A549 (cell line): Measurements from ENCODE around the gene EVPL.

Experiments used
- BHLHE40 ChIP-seq: IDR thresholded peaks from 2 replicates; pipeline ENCODE4 v1.6.1; 2012; ENCODE audit warnings: low read depth, low read length, inconsistent platforms
- CHD2 ChIP-seq: fragments of 150-350 bp; IDR thresholded peaks from 2 replicates; pipeline ENCODE4 v1.6.1; 2014; ENCODE audit warnings: low read length; ENCODE audit not compliant: partially characterized antibody
- CHD4 ChIP-seq: fragments of 200-600 bp; sonication (generic); IDR thresholded peaks from 2 replicates; pipeline ENCODE4 v1.6.1; 2016; ENCODE audit warnings: antibody characterized with exemption, mild to moderate bottlenecking, borderline replicate concordance
- CTCF ChIP-seq: fragments of >200 bp; sonication (Bioruptor Twin); formaldehyde crosslinking; IDR thresholded peaks from 3 replicates; pipeline ENCODE4 v1.5.1; 2016
- EP300 ChIP-seq, 2 experiments: fragments of >200 bp; sonication (Bioruptor Twin); formaldehyde crosslinking; IDR thresholded peaks; 2 replicates in 1 of 2; 3 replicates in 1 of 2; pipeline ENCODE4 v1.6.1; 2016 to 2017
- FOSB ChIP-seq: fragments of 250-450 bp; sonication (Bioruptor Pico); IDR thresholded peaks from 2 replicates; pipeline ENCODE4 v1.5.0; 2020; ENCODE audit warnings: mild to moderate bottlenecking, moderate library complexity
- FOSL2 ChIP-seq, 2 experiments: fragments of 450-650 bp in 1 of 2; fragments of >200 bp in 1 of 2; sonication (Bioruptor Twin) in 1 of 2; formaldehyde crosslinking; IDR thresholded peaks; 2 replicates each; pipeline versions ENCODE4 v1.5.0 to v1.6.1; 2016 to 2020; ENCODE audit warnings: mild to moderate bottlenecking in 1 of 2, moderate library complexity in 1 of 2
- FOXS1 ChIP-seq: fragments of 250-450 bp; sonication (Bioruptor Pico); IDR thresholded peaks from 2 replicates; pipeline ENCODE4 v1.5.0; 2020; ENCODE audit warnings: mild to moderate bottlenecking, moderate library complexity
- MYC ChIP-seq: IDR thresholded peaks from 2 replicates; pipeline ENCODE4 v1.6.1; 2012; ENCODE audit warnings: mild to moderate bottlenecking, inconsistent platforms, low read length, improper control_type of control experiment, borderline replicate concordance
- POLR2A ChIP-seq: IDR thresholded peaks from 2 replicates; pipeline ENCODE4 v1.6.1; 2012; ENCODE audit warnings: mild to moderate bottlenecking, low read length

- TF ChIP-seq CTCF, result no peak
- no peak for TF ChIP-seq FOSL2 (IDR thresholded peaks at IDR 0.05)
- no peak for TF ChIP-seq FOSL2 (CRISPR knock-in tag; IDR thresholded peaks at IDR 0.05)
- no peak for TF ChIP-seq MYC
- no peak for TF ChIP-seq CHD4
- no peak for TF ChIP-seq POLR2A
- TF ChIP-seq FOXS1 (CRISPR knock-in tag), result no peak
- TF ChIP-seq EP300 (IDR thresholded peaks at IDR 0.05), result no peak
- no peak for TF ChIP-seq FOSB (CRISPR knock-in tag)
- no peak for TF ChIP-seq CHD2
- TF ChIP-seq BHLHE40, result no peak
Measured at GRCh38 chr17:76076146-76076764, 49.1 kb upstream of the EVPL start.
